Glomerular visceral epithelial cell (primary cell): ENCODE measurements around the gene ZC3H12C.
A peak's percentile ranks its signal among the peaks of the same experiment; 100 is the strongest.

Experiments
- DNase-seq: peaks from one replicate; pipeline ENCODE4 v3.0.0-alpha.2; 2016; ENCODE audit errors: extremely low spot score

Gene ZC3H12C

GRCh38 chr11:110148775-110149744 is 55.9 kb downstream of the ZC3H12C start:
- peak; percentile 54 for DNase-seq

GRCh38 chr11:110152199-110152598 is 59.0 kb downstream of the ZC3H12C start:
- DNase-seq = no peak

GRCh38 chr11:110153474-110153873 is 60.3 kb downstream of the ZC3H12C start:
- DNase-seq = no peak

- no peak for DNase-seq
Observed at GRCh38 chr11:110156503-110156902, 63.3 kb downstream of the ZC3H12C start.

- DNase-seq = no peak
Observed at GRCh38 chr11:110158317-110159200, 65.4 kb downstream of the ZC3H12C start.

GRCh38 chr11:110159476-110159875 is 66.3 kb downstream of the ZC3H12C start:
- DNase-seq = peak; percentile 55

GRCh38 chr11:110160016-110160415 is 66.8 kb downstream of the ZC3H12C start:
- DNase-seq = peak; percentile 41

GRCh38 chr11:110160437-110160836 is 67.2 kb downstream of the ZC3H12C start:
- DNase-seq = no peak

GRCh38 chr11:110161061-110161460 is 67.9 kb downstream of the ZC3H12C start:
- no peak for DNase-seq

- DNase-seq = no peak
Observed at GRCh38 chr11:110162216-110162615, 69.0 kb downstream of the ZC3H12C start.

- DNase-seq = no peak
Observed at GRCh38 chr11:110165039-110165925, 72.1 kb downstream of the ZC3H12C start.

GRCh38 chr11:110168033-110168803 is 75.0 kb downstream of the ZC3H12C start:
- DNase-seq = no peak

- DNase-seq = no peak
Observed at GRCh38 chr11:110169738-110170137, 76.5 kb downstream of the ZC3H12C start.

GRCh38 chr11:110172468-110173065 is 79.4 kb downstream of the ZC3H12C start:
- no peak for DNase-seq

GRCh38 chr11:110173811-110174644 is 80.8 kb downstream of the ZC3H12C start:
- DNase-seq = peak; percentile 78

GRCh38 chr11:110174645-110175310 is 81.6 kb downstream of the ZC3H12C start:
- DNase-seq = peak; percentile 55

- no peak for DNase-seq
Observed at GRCh38 chr11:110176366-110177085, 83.3 kb downstream of the ZC3H12C start.

GRCh38 chr11:110177086-110177456 is 83.9 kb downstream of the ZC3H12C start:
- DNase-seq = no peak
